Tibial nerve (tissue), 3 donors: ENCODE data around the gene CACNA2D2.

Experiments
- POLR2A ChIP-seq, 2 donors: fragments of 450-650 bp; IDR thresholded peaks; one replicate each; pipeline ENCODE4 v1.6.1; 2017; ENCODE audit warnings: antibody characterized with exemption in 2 of 2, mild to moderate bottlenecking in 2 of 2, moderate library complexity in 2 of 2
- TF ChIP-seq, protein P1 (sequence below), 5 experiments: fragments of 200-600 bp in 3 of 5; fragments of 450-650 bp in 2 of 5; sonication (generic) in 3 of 5; IDR thresholded peaks; one replicate each; pipeline ENCODE4 v1.5.1; 2016 to 2019; ENCODE audit warnings: antibody characterized with exemption in 5 of 5, mild to moderate bottlenecking in 3 of 5, moderate library complexity in 2 of 5

DNA sequence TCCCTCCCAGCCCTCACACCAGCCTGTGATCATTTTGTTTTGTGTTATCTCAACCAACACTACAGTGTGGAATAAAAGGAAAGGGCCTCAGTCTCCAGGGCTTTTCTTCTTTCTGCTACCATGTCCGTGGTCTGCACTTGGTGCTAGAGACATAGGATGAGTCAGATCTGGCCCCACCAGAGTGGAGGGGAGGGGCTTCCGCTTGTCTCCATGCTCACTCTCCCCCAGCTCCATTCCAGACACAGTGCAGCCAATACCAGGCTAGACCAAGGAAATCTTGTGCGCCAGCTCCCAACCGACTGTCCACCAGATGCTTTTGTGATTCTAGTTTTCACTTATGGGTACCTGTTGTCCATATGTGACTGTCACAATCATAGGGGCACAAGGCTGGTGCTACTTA is 92.2 kb downstream of the CACNA2D2 start:
- TF ChIP-seq, protein P1, sequence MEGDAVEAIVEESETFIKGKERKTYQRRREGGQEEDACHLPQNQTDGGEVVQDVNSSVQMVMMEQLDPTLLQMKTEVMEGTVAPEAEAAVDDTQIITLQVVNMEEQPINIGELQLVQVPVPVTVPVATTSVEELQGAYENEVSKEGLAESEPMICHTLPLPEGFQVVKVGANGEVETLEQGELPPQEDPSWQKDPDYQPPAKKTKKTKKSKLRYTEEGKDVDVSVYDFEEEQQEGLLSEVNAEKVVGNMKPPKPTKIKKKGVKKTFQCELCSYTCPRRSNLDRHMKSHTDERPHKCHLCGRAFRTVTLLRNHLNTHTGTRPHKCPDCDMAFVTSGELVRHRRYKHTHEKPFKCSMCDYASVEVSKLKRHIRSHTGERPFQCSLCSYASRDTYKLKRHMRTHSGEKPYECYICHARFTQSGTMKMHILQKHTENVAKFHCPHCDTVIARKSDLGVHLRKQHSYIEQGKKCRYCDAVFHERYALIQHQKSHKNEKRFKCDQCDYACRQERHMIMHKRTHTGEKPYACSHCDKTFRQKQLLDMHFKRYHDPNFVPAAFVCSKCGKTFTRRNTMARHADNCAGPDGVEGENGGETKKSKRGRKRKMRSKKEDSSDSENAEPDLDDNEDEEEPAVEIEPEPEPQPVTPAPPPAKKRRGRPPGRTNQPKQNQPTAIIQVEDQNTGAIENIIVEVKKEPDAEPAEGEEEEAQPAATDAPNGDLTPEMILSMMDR (IDR thresholded peaks at IDR 0.05) = no peak
- TF ChIP-seq POLR2A (IDR thresholded peaks at IDR 0.05) = no peak
